GM12878 (cell line): ENCODE results near the gene MYO1D. TPM values are rescaled to one million over a fixed set of nuclear protein-coding genes. Genes with fewer than 3 reads are reported as not detected.

Experiments
- CBFB ChIP-seq: IDR thresholded peaks from 2 replicates; pipeline ENCODE4 v1.6.1; 2016; ENCODE audit warnings: antibody characterized with exemption, low read depth
- CEBPZ ChIP-seq: fragments of 150-350 bp; IDR thresholded peaks from 2 replicates; pipeline ENCODE4 v1.6.1; 2016; ENCODE audit warnings: low read depth, low read length
- EP300 ChIP-seq, 2 experiments: fragments of 150-350 bp in 1 of 2; IDR thresholded peaks; 2 replicates each; pipeline ENCODE4 v1.6.1; 2011 to 2012; ENCODE audit warnings: low read depth in 2 of 2, low read length in 2 of 2, borderline replicate concordance in 1 of 2, improper control_type of control experiment in 1 of 2, inconsistent platforms in 1 of 2; ENCODE audit not compliant: control insufficient read depth in 1 of 2
- IRF4 ChIP-seq: IDR thresholded peaks from 2 replicates; pipeline ENCODE4 v1.6.1; 2011; ENCODE audit warnings: low read depth, low read length
- NFYA ChIP-seq: IDR thresholded peaks from 2 replicates; pipeline ENCODE4 v1.6.1; 2011; ENCODE audit warnings: low read depth, mild to moderate bottlenecking, low read length, improper control_type of control experiment, borderline replicate concordance
- PKNOX1 ChIP-seq: fragments of 450-650 bp; IDR thresholded peaks from 2 replicates; pipeline ENCODE4 v1.6.1; 2016; ENCODE audit warnings: mild to moderate bottlenecking
- SMC3 ChIP-seq: IDR thresholded peaks from 2 replicates; pipeline ENCODE4 v1.6.1; 2011; ENCODE audit warnings: low read length, improper control_type of control experiment, borderline replicate concordance
- TBL1XR1 ChIP-seq: IDR thresholded peaks from 2 replicates; pipeline ENCODE4 v1.6.1; 2012; ENCODE audit warnings: low read depth, low read length, improper control_type of control experiment
- YY1 ChIP-seq: IDR thresholded peaks from 2 replicates; pipeline ENCODE4 v1.6.1; 2011; ENCODE audit warnings: low read depth, mild to moderate bottlenecking, low read length
- polyA plus RNA-seq, 11 experiments: library from polyadenylated mRNA; depleted of rRNA in 4 of 11; unstranded in 6 of 11; stranded (reverse) in 5 of 11; fragments of >200 nt; fragmentation: Nextera tagmentation in 4 of 11; fragmentation: Illumina TruSeq in 1 of 11; extraction: Ambion mirVana in 4 of 11; extraction: Trizol in 1 of 11; gene quantifications; 1 replicate in 1 of 11; 2 replicates in 10 of 11; pipeline versions ENCODE4 v1.2.1 to v1.2.3, GENCODE V29; 2011 to 2016; ENCODE audit warnings: inconsistent platforms in 2 of 11, missing spikeins in 2 of 11, low read depth in 1 of 11
- total RNA-seq, 4 experiments: library from RNA; depleted of rRNA in 3 of 4; stranded (reverse); fragments of >200 nt in 3 of 4; fragmentation: Illumina TruSeq in 1 of 4; extraction: Trizol in 1 of 4; gene quantifications; 2 replicates each; pipeline versions ENCODE4 v1.2.1 to v1.2.3, GENCODE V29; 2013 to 2021
- TF ChIP-seq, protein P1 (sequence below): IDR thresholded peaks from 2 replicates; pipeline ENCODE4 v1.6.1; 2011; ENCODE audit warnings: borderline replicate concordance, low read depth, mild to moderate bottlenecking, moderate library complexity, low read length; ENCODE audit not compliant: insufficient read depth, poor library complexity, severe bottlenecking
- TF ChIP-seq, protein P2 (sequence below): fragments of 450-650 bp; IDR thresholded peaks from 2 replicates; pipeline ENCODE4 v1.6.1; 2017; ENCODE audit warnings: mild to moderate bottlenecking
- TF ChIP-seq, protein P3 (sequence below): IDR thresholded peaks from 2 replicates; pipeline ENCODE4 v1.6.1; 2012; ENCODE audit warnings: improper control_type of control experiment, low read depth, low read length; ENCODE audit not compliant: insufficient replicate concordance
- TF ChIP-seq, protein P4 (sequence below): fragments of 450-650 bp; IDR thresholded peaks from 2 replicates; pipeline ENCODE4 v1.6.1; 2017; ENCODE audit warnings: low read depth, mild to moderate bottlenecking, moderate library complexity

Gene MYO1D
- total and polyA plus RNA-seq, 10 of the 15 experiments (the other 5 are each of a cell fraction or from before 2014, with no cell fraction given) = 1.8 to 37.7 (median 25.4) TPM

DNA sequence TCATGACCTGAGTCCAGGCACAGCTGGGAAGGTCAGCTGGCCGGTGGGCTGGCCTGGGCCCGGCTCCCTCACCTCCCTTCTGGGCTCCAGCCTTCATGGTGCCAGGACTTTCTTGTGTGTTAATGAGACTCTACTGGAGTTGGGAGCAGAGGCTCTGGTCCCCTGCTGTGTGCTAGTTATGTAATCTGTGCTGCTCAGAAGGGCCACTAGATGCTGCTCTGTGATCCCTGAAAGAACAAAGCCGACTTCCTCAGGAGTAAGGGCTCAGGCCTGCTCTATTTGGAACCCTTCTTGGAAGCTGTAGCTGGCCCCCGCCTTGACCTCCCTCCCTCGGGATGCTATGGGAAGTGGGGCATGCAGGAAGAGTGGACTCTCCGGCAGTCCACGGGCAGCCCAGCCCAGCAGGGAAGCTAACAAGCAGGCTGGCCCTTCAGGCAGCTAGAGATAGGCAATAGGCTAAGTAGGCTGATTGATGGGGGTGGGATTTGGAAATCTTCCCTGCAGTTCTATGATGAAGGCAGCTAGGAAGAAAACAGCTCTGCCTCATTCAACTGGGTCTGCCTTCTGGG is 393.4 kb downstream of the MYO1D start (continued):
- TF ChIP-seq YY1 = peak; percentile 65; the same call in 1 of the 2 replicates
- TF ChIP-seq, protein P1, sequence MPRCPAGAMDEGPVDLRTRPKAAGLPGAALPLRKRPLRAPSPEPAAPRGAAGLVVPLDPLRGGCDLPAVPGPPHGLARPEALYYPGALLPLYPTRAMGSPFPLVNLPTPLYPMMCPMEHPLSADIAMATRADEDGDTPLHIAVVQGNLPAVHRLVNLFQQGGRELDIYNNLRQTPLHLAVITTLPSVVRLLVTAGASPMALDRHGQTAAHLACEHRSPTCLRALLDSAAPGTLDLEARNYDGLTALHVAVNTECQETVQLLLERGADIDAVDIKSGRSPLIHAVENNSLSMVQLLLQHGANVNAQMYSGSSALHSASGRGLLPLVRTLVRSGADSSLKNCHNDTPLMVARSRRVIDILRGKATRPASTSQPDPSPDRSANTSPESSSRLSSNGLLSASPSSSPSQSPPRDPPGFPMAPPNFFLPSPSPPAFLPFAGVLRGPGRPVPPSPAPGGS = peak; percentile 10
- TF ChIP-seq SMC3 = peak; percentile 89
- TF ChIP-seq IRF4 = 0 out of 2 replicates have a peak, but pooled peaks have one; percentile 39
- TF ChIP-seq EP300 (IDR thresholded peaks at IDR 0.05; ENCODE audit: borderline replicate concordance in 1 of 2, control insufficient read depth in 1 of 2, low read depth in 2 of 2, low read length in 2 of 2) = no peak
- peak; percentile 70 for TF ChIP-seq PKNOX1
- no peak for TF ChIP-seq NFYA
- 0 out of 2 replicates have a peak, but pooled peaks have one; percentile 47 for TF ChIP-seq CBFB
- TF ChIP-seq, protein P2, sequence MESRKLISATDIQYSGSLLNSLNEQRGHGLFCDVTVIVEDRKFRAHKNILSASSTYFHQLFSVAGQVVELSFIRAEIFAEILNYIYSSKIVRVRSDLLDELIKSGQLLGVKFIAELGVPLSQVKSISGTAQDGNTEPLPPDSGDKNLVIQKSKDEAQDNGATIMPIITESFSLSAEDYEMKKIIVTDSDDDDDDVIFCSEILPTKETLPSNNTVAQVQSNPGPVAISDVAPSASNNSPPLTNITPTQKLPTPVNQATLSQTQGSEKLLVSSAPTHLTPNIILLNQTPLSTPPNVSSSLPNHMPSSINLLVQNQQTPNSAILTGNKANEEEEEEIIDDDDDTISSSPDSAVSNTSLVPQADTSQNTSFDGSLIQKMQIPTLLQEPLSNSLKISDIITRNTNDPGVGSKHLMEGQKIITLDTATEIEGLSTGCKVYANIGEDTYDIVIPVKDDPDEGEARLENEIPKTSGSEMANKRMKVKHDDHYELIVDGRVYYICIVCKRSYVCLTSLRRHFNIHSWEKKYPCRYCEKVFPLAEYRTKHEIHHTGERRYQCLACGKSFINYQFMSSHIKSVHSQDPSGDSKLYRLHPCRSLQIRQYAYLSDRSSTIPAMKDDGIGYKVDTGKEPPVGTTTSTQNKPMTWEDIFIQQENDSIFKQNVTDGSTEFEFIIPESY = no peak
- no peak for TF ChIP-seq TBL1XR1
- TF ChIP-seq CEBPZ = no peak
- TF ChIP-seq, protein P3, sequence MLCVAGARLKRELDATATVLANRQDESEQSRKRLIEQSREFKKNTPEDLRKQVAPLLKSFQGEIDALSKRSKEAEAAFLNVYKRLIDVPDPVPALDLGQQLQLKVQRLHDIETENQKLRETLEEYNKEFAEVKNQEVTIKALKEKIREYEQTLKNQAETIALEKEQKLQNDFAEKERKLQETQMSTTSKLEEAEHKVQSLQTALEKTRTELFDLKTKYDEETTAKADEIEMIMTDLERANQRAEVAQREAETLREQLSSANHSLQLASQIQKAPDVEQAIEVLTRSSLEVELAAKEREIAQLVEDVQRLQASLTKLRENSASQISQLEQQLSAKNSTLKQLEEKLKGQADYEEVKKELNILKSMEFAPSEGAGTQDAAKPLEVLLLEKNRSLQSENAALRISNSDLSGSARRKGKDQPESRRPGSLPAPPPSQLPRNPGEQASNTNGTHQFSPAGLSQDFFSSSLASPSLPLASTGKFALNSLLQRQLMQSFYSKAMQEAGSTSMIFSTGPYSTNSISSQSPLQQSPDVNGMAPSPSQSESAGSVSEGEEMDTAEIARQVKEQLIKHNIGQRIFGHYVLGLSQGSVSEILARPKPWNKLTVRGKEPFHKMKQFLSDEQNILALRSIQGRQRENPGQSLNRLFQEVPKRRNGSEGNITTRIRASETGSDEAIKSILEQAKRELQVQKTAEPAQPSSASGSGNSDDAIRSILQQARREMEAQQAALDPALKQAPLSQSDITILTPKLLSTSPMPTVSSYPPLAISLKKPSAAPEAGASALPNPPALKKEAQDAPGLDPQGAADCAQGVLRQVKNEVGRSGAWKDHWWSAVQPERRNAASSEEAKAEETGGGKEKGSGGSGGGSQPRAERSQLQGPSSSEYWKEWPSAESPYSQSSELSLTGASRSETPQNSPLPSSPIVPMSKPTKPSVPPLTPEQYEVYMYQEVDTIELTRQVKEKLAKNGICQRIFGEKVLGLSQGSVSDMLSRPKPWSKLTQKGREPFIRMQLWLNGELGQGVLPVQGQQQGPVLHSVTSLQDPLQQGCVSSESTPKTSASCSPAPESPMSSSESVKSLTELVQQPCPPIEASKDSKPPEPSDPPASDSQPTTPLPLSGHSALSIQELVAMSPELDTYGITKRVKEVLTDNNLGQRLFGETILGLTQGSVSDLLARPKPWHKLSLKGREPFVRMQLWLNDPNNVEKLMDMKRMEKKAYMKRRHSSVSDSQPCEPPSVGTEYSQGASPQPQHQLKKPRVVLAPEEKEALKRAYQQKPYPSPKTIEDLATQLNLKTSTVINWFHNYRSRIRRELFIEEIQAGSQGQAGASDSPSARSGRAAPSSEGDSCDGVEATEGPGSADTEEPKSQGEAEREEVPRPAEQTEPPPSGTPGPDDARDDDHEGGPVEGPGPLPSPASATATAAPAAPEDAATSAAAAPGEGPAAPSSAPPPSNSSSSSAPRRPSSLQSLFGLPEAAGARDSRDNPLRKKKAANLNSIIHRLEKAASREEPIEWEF = no peak
- TF ChIP-seq, protein P4, sequence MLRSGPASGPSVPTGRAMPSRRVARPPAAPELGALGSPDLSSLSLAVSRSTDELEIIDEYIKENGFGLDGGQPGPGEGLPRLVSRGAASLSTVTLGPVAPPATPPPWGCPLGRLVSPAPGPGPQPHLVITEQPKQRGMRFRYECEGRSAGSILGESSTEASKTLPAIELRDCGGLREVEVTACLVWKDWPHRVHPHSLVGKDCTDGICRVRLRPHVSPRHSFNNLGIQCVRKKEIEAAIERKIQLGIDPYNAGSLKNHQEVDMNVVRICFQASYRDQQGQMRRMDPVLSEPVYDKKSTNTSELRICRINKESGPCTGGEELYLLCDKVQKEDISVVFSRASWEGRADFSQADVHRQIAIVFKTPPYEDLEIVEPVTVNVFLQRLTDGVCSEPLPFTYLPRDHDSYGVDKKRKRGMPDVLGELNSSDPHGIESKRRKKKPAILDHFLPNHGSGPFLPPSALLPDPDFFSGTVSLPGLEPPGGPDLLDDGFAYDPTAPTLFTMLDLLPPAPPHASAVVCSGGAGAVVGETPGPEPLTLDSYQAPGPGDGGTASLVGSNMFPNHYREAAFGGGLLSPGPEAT = no peak
